ENCODE data around the gene TMC1.

TMC1 gene

DNA sequence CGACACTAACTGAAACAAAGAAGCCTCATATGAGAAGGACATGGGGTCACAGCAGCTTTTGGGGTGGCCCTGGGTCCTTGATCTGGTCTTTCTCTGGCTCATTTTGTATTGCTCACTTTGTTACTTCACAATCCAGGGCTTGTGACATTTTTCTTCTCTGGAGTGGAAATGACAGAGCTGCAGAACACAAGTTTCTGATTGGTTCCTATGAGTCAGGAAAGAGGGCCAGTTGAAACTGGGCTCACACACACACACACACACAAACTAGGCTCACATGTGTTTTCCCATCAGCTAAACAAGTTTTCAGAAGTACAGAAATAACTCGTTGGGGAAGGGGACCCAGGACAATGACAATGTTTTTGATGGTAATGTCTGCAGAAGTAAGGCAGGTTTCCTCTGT is 54.3 kb downstream of the TMC1 start:
- DNase-seq (ENCODE audit: low spot score), result no peak

- DNase-seq (ENCODE audit: low spot score), result no peak
Observed at GRCh38 chr9:72576087-72576486, 54.7 kb downstream of the TMC1 start.

- DNase-seq (ENCODE audit: low spot score), result no peak
Observed at GRCh38 chr9:72577212-72577753, 55.9 kb downstream of the TMC1 start.

GRCh38 chr9:72579190-72579589 is 57.8 kb downstream of the TMC1 start:
- no peak for DNase-seq (ENCODE audit: low spot score)

- no peak for DNase-seq (ENCODE audit: low spot score)
Observed at GRCh38 chr9:72579880-72580550, 58.6 kb downstream of the TMC1 start.

- DNase-seq (ENCODE audit: low spot score), result no peak
Observed at GRCh38 chr9:72581694-72582093, 60.3 kb downstream of the TMC1 start.

- no peak for DNase-seq (ENCODE audit: low spot score)
Observed at GRCh38 chr9:72583370-72583769, 62.0 kb downstream of the TMC1 start.

DNA sequence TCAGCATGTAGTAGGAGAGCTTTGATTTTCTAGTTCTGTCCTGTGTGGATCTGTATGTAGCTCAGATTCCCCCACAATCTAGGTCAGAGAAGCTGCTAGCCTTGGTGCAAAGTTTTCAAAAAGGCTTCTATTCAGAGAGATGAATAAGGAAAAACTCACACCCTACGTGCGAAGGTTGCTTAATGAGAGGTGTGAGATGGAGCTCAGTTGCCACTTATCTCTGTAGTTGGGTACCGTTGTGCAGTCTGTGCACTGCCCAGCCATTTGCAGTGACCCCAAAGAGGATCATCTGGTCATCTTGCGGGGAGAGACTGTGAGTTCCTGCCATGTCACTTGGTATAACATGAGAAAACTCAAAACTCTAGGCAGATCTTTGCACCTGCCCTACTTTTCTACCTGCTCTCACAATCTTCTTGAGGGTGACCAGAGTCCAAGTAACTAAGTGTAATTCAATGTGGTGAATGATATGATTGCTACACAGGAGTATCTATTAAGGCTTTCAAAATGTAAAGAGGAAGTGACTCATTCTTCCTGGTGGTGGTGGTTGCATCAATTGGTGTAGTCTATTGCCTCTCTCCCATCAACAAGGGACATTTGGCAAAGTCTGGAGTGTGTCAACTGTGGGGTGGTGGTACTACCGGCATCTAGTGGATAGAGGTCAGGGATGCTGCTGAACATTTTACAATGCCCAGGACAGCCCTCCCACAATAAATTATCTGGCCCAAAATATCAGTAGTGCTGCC is 65.2 kb downstream of the TMC1 start:
- DNase-seq (ENCODE audit: low spot score), result no peak

- no peak for DNase-seq (ENCODE audit: low spot score)
Observed at GRCh38 chr9:72588336-72588735, 66.9 kb downstream of the TMC1 start.

DNA sequence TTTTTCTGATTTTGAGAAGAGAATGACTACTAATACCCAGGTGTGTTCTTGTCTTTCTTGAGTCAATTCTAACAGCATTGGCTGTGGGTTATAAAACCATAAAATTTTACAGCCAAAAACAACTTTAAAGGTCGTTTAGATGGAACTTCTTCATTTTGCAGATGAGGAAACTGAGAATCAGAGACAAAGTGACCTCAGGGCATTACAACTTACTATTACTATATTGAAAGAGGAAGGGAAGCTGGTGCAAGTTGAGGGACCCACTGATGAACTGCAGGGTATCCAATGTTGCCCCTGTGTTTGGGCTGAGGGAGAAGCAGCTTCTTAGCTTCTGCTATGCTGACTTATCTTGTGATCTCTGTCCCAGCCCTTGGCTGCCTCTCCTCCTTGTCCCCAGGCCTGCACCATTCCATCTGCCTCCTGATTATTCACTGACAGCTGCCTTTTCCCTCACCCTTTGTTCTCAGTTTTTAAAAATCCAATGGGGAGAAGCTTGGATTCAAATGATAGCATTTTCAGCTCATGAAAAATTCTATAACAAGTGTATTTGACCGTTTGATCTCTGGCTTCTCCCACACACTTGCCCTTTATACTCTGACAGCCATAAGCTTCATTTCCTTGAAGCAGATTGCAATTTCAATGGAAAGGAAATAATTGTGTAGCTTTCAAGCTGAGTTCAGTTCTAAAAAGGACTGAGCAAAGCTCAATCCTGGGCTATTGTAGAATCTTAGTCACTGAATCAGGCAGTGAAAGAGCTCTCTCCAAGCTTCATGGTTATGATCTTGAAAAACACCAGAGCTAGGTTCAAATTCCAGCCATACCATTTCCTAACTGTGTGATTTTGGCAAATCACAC is 68.5 kb downstream of the TMC1 start:
- DNase-seq (ENCODE audit: low spot score), result no peak

- DNase-seq (ENCODE audit: low spot score), result no peak
Observed at GRCh38 chr9:72590824-72591223, 69.4 kb downstream of the TMC1 start.

DNA sequence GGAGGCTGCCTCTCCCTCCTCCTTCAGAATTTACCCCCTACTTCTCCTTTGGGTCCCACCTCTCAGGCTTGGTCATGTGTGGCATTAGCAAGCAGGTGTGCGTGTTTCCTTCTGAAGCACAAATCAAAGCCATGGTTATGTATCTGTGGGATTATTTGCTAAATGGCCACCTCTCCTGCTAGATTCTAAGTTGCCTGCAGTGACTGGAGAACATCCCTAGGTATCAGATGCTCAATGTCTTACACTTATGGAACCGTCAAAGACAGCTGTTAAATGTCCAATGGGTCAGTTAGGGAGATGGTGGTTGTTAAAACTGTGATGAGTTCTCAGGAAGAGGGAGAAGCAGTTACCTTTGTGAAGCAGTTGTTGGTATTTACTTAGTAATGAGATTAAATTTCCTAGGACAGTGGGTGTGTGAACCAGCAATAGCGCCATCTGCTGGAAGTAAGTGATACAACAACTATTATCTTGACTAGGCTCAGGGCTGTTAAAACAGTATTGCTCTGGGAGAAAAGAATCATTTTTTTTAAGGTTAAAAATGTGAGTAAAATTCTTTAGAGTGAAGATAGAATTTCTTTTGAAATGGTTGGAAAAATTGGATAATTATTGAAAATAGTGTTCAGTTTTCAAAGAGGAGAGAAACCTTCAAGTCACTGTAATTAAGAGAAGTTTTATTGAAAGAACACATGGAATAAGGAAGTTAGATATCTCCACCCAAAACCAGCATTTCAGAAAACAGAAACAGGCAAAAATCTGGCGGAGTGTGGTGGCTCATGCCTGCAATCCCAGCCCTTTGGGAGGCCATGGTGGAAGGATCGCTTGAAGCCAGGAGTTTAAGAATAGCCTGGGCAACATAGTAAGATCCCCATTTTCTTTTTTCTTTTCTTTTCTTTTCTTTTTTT is 71.3 kb downstream of the TMC1 start:
- peak; percentile 64 for DNase-seq (ENCODE audit: low spot score)

DNA sequence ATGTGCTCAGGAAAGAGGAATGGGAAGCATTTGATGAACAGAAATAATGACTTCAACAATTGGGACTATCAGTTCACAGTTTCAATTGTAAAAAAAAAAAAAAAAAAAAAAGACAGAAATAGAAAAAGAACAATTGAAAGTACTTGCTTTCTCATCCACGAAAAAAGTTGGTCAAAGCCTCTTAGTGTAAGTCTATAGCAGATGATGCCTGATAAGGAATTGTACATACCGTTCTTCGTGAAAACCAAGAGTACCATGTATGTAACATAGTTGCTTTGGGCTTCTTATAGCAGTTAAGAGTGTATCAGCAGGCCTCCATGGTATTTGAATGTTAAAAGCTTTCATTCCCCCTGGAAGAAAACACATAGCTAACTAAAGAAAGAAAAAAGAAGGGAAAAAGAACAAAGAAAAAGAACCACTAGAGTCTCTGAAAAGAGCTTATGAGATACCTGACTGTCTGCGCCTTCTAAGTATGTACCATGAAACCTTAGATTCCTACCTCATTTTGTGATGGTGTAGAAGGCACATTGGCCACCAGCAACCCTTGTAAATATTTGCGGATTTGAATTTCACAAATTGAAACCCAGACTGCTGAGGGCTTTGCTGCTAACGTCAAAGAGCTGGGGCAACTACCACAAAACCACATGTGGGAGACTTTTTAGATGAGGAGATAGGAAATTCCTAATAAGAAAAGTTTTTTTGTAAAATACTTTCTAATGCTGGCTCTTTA is 75.2 kb downstream of the TMC1 start:
- DNase-seq (ENCODE audit: low spot score), result no peak

DNA sequence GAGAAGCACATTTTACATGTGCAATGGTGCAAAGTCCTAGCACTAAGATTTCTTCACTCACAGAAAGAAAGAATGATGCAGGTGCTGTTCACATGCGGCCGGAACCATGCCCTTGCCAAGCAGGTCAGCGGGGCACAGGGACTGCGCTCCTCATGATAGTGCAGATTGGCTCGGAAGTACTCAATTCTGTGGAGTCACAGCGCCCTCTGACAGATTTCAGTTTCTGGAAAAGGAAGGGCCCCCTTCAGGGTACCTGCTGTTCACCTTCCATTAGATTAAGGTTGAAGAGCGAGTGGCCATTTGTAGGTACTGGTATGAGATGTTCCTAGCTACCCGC is 75.7 kb downstream of the TMC1 start:
- DNase-seq (ENCODE audit: low spot score), result no peak

DNA sequence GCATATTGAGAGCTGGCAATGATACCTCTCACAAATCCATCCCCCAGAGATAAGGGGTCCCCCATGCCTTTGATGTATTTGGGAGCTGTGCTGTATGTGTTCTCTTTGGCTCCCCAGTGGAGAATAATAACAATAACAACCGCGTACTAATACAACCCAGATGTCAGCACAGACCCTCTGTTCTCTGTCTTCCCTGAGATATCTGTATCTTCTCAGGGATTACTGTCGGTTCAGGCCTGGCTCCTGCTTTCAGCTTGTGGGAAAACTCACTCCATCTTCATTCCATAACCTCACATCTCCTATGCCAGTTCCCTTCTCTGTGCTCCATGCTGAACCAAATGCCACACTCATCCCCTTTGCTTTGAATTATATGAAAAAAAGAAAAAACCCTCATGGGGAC is 76.2 kb downstream of the TMC1 start:
- DNase-seq (ENCODE audit: low spot score), result no peak

DNA sequence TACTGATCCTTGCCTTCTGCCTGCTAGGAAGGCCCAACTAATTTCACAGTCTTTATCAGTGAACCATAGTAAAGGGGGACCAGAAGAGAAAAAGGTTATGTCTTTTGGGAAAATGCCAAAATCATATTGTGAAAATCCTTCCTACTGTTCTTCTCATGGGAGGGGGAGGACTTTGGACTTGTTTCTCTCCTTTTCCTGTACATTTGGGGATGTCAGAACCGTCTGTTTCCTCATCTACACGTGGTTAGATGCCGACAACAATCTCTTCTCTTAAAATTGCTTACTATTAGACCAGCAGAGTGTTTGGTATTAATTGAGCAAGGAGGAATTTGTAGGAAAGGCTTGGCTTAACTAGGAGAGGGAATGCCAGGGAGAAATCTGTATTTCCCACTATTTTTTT is 77.2 kb downstream of the TMC1 start:
- no peak for DNase-seq (ENCODE audit: low spot score)

DNA sequence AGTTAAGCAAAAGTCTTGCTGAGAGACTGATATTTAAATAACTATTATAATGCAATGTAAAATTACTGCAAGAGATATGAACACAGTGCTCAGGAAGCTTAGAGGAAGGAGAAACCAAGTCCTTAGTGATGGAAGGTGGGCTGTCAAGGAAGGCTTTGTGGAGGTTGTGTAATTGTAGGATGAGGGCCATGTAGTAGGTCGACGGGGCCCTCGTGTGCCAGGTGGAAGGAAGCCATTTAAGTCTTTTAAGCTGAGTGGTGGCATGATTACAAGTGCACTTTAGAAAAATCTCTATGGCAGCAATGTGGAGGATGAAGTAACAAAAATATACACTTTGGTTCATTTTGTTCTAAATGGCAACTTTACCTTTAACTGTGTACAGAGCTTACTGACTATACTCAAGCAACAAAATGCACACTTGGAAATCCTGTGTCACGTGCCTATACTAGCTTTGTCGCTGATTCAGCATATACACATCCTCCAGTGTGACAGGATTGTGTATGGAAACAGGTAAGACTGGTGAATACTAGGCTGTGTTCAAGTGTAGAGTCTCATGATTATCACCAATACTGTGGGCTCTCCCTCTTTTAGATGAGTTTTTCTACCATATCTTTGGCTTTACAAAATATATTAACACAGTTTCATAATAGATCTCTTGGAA is 78.6 kb downstream of the TMC1 start:
- DNase-seq (ENCODE audit: low spot score), result no peak

- DNase-seq (ENCODE audit: low spot score), result no peak
Observed at GRCh38 chr9:72600671-72601070, 79.3 kb downstream of the TMC1 start.

GRCh38 chr9:72601615-72602014 is 80.2 kb downstream of the TMC1 start:
- DNase-seq (ENCODE audit: low spot score), result no peak

DNA sequence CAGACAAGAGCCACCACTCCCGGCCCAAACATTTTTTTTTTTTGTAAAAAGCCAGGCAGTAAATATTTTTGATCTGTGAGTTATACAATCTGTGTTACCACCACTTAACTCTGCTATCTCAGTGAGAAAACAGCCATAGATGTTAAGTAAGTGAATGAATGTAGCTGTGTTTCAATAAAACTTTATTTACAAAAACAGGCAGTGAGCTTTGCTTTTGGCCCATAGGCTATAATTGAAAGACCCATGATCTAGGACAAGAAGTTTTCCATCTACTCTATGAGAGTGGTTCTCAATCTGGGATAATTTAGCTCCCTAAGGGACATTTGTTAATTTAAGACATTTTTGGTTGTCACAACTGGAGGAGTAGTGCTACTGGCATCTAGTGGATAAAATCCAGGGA is 91.0 kb downstream of the TMC1 start:
- DNase-seq (ENCODE audit: low spot score), result no peak

DNA sequence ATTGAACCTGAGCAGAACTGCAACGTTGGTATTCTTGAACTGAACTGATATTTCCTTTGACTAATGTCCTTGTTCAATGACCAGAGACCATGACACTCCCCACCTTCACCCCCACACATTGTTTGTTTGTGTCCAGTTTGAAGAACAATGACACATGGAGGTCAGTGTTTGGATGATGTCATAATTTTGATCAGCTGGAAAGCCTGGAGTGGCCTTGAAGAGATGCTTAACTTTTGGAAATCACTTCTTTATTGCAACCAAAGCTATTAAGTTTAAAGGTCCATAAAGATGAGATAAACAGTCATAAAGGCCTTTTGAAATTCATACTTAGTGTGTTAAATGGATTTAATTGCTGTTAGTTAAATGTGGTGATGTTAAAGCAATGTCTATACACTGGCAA is 92.7 kb downstream of the TMC1 start:
- no peak for DNase-seq (ENCODE audit: low spot score)

All from NAMALWA (cell line).